Stomach (tissue), 4 donors: ENCODE results near the gene SSH2.

ENCODE experiments used
- CTCF ChIP-seq, 7 experiments: fragments of 450-650 bp in 4 of 7; fragments of 200-600 bp in 3 of 7; sonication (generic) in 3 of 7; IDR thresholded peaks; one replicate each; pipeline ENCODE4 v1.5.1; 2016 to 2019; ENCODE audit warnings: antibody characterized with exemption in 7 of 7, control low read depth in 2 of 7, mild to moderate bottlenecking in 1 of 7
- EP300 ChIP-seq: sonication (generic); formaldehyde crosslinking; IDR thresholded peaks from one replicate; pipeline ENCODE4 v1.6.1; 2017; ENCODE audit warnings: antibody characterized with exemption
- POLR2AphosphoS5 ChIP-seq, 3 donors: sonication (generic); formaldehyde crosslinking; IDR thresholded peaks; one replicate each; pipeline ENCODE4 v1.6.1; 2016; ENCODE audit warnings: antibody characterized with exemption in 3 of 3

- no peak for TF ChIP-seq CTCF (IDR thresholded peaks at IDR 0.05)
- no peak for TF ChIP-seq POLR2AphosphoS5 (IDR thresholded peaks at IDR 0.05)
- no peak for TF ChIP-seq EP300
These were observed 24.7 kb downstream of the SSH2 start for GRCh38 chr17:29905086-29905878.
